OCI-LY3 (cell line): ENCODE measurements around the gene MXD1.

Experiments
- H2AFZ ChIP-seq: fragments of 200-600, 300-600 bp; shearing (Covaris generic); 2 replicates; pipeline ENCODE4 v1.6.0; 2014; ENCODE audit warnings: antibody characterized with exemption, low read depth, low read length
- H3K27ac ChIP-seq: fragments of 200-600, 300-600 bp; sonication (generic); 2 replicates; pipeline ENCODE4 v1.5.1; 2014; ENCODE audit warnings: mild to moderate bottlenecking, low read length, moderate library complexity, mixed read lengths
- H3K27me3 ChIP-seq: fragments of 200-600, 300-600 bp; sonication (generic); 2 replicates; pipeline ENCODE4 v1.6.1; 2014; ENCODE audit warnings: low read depth, low read length, mixed read lengths
- H3K36me3 ChIP-seq: fragments of 200-600, 300-600 bp; sonication (generic); replicated peaks from 2 replicates; pipeline ENCODE3; 2014; ENCODE audit warnings: low read depth, low read length, mixed read lengths
- H3K4me1 ChIP-seq: fragments of 300-600, 200-600 bp; sonication (generic); 2 replicates; pipeline ENCODE4 v1.6.1; 2014; ENCODE audit warnings: low read length, mixed read lengths
- H3K4me2 ChIP-seq: fragments of 200-600, 300-600 bp; sonication (generic); 2 replicates; pipeline ENCODE4 v1.6.1; 2014; ENCODE audit warnings: low read length, mixed read lengths
- H3K4me3 ChIP-seq: fragments of 300-600, 200-600 bp; sonication (generic); 2 replicates; pipeline ENCODE4 v1.5.1; 2014; ENCODE audit warnings: antibody characterized with exemption, mild to moderate bottlenecking, low read length, moderate library complexity
- H3K79me2 ChIP-seq: fragments of 300-600, 200-600 bp; shearing (Covaris generic); 2 replicates; pipeline ENCODE4 v1.6.1; 2014; ENCODE audit warnings: mild to moderate bottlenecking, low read length, mixed read lengths
- H3K9ac ChIP-seq: fragments of 300-600, 200-600 bp; shearing (Covaris generic); 2 replicates; pipeline ENCODE4 v1.6.0; 2014; ENCODE audit warnings: mild to moderate bottlenecking, low read length, moderate library complexity
- H3K9me3 ChIP-seq: fragments of 200-600, 300-600 bp; shearing (Covaris generic); 2 replicates; pipeline ENCODE4 v1.6.1; 2014; ENCODE audit warnings: low read length, mixed read lengths; ENCODE audit not compliant: insufficient read depth
- H4K20me1 ChIP-seq: fragments of 200-600, 300-600 bp; sonication (generic); 2 replicates; pipeline ENCODE4 v1.6.1; 2016; ENCODE audit warnings: low read length, mixed read lengths; ENCODE audit not compliant: insufficient read depth
- EZH2phosphoT487 ChIP-seq: fragments of 200-600 bp; shearing (Covaris generic); IDR thresholded peaks from 2 replicates; pipeline ENCODE4 v1.6.1; 2018; ENCODE audit warnings: antibody characterized with exemption, mixed run types, low read depth
- TF ChIP-seq, protein P1 (sequence below): fragments of 200-600, 300-600 bp; sonication (generic); IDR thresholded peaks from 2 replicates; pipeline ENCODE4 v1.5.1; 2014; ENCODE audit warnings: antibody characterized with exemption, low read length, low read depth

The MXD1 gene

DNA sequence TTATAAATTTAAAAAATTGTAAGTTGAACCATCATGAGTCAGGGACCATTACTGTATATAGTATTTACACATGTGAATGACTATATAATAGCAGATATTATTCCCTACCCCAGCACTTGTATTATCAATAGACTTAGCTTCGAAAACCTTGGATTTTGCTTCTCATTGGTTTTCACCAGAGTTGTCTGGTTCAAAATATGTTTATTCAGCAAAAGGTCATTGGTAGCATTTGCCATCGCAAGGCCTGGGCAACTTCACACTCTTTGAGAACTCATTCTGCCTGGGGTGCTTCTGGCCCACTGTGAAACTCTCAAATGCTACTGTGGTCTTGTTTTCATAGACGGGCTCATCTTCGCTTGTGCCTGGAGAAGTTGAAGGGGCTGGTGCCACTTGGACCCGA, 20.1 kb downstream of the MXD1 start:
- H3K27ac ChIP-seq = no peak overlapping the region
- H3K4me3 ChIP-seq = no peak overlapping the region
- H3K9me3 ChIP-seq = no peaks in the 10 kb centered on the region
- no peaks in the 10 kb centered on the region for H3K79me2 ChIP-seq
- no peaks in the 10 kb centered on the region for H4K20me1 ChIP-seq
- no peaks in the 10 kb centered on the region for H3K27me3 ChIP-seq
- TF ChIP-seq EZH2phosphoT487 = no peak
- TF ChIP-seq, protein P1, sequence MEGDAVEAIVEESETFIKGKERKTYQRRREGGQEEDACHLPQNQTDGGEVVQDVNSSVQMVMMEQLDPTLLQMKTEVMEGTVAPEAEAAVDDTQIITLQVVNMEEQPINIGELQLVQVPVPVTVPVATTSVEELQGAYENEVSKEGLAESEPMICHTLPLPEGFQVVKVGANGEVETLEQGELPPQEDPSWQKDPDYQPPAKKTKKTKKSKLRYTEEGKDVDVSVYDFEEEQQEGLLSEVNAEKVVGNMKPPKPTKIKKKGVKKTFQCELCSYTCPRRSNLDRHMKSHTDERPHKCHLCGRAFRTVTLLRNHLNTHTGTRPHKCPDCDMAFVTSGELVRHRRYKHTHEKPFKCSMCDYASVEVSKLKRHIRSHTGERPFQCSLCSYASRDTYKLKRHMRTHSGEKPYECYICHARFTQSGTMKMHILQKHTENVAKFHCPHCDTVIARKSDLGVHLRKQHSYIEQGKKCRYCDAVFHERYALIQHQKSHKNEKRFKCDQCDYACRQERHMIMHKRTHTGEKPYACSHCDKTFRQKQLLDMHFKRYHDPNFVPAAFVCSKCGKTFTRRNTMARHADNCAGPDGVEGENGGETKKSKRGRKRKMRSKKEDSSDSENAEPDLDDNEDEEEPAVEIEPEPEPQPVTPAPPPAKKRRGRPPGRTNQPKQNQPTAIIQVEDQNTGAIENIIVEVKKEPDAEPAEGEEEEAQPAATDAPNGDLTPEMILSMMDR = no peak
- no peak overlapping the region for H2AFZ ChIP-seq
- no peak overlapping the region for H3K4me2 ChIP-seq
- no peaks in the 10 kb centered on the region for H3K36me3 ChIP-seq
- no peak overlapping the region for H3K9ac ChIP-seq
- peaks cover 20% of the 10 kb centered on the region for H3K4me1 ChIP-seq

DNA sequence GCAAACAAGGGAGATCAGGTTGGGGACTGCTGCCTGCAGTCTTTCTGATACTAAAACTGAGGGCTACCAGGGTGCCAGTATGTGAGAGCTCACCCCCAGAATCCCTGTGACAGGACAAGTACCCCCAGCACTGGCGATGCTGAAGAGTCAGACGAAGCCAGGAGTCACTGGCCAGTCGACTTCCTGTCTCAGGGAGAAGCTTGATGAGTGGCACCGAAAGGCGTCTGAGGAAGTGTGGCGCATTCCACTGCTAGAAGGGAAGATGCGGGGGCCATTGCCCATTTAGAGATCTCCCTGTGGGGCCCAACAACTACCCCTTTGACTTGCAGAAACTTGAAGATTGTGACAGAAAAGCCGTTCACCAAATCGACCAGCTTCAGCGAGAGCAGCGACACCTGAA, 22.0 kb downstream of the MXD1 start:
- H4K20me1 ChIP-seq = no peaks in the 10 kb centered on the region

DNA sequence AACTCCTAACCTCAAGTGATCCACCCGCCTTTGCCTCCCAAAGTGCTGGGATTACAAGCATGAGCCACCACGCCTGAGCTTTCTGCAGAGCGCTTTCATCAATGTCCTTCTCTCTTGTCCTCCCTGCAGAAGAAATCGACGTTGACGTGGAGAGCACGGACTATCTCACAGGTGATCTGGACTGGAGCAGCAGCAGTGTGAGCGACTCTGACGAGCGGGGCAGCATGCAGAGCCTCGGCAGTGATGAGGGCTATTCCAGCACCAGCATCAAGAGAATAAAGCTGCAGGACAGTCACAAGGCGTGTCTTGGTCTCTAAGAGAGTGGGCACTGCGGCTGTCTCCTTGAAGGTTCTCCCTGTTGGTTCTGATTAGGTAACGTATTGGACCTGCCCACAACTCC, 23.1 kb downstream of the MXD1 start:
- Histone ChIP-seq H4K20me1 (no peaks in the 10 kb centered on the region), H3K9me3 (no peaks in the 10 kb centered on the region), H3K27me3 (no peaks in the 10 kb centered on the region), H3K27ac (no peak overlapping the region), H3K9ac (no peak overlapping the region), H3K4me2 (no peak overlapping the region), H3K36me3 (no peaks in the 10 kb centered on the region), H3K4me1 (peaks cover 18% of the 10 kb centered on the region), H2AFZ (no peak overlapping the region), H3K79me2 (no peaks in the 10 kb centered on the region), H3K4me3 (no peak overlapping the region)
- TF ChIP-seq EZH2phosphoT487 = no peak
- TF ChIP-seq, protein P1 = no peak

More for the DNA sequence above, 22.0 kb downstream of the MXD1 start:
- peaks cover 20% of the 10 kb centered on the region for H3K4me1 ChIP-seq
- no peaks in the 10 kb centered on the region for H3K9me3 ChIP-seq
- H3K27ac ChIP-seq = no peak overlapping the region
- H3K36me3 ChIP-seq = no peaks in the 10 kb centered on the region
- no peaks in the 10 kb centered on the region for H3K27me3 ChIP-seq
- TF ChIP-seq EZH2phosphoT487 = no peak
- TF ChIP-seq, protein P1 = no peak
- H3K4me3 ChIP-seq = no peak overlapping the region
- no peaks in the 10 kb centered on the region for H3K79me2 ChIP-seq
- no peak overlapping the region for H2AFZ ChIP-seq
- H3K9ac ChIP-seq = no peak overlapping the region
- H3K4me2 ChIP-seq = no peak overlapping the region

DNA sequence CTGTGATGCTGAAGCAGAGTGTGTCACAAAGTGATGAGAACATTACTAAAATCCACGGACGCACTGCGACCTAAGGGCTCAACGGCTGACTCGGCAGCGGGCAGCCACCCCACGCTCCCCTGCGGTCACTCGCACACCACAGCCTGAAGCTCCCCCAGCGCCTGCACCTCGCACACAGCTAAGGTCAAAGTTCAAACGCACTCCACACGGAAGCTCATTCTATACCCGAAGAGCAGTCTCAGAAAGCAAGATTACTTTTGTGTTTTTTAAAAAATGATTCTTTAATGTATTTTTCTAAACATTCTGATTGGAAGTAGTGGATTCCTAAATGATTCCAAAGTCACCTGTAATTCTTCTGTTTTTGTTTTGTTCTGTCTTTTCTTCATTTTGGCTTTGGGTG, 24.8 kb downstream of the MXD1 start:
- TF ChIP-seq, protein P1 = no peak
- no peaks in the 10 kb centered on the region for H3K9me3 ChIP-seq
- no peaks in the 10 kb centered on the region for H4K20me1 ChIP-seq
- H3K4me1 ChIP-seq = peaks cover 1% of the 10 kb centered on the region
- H3K9ac ChIP-seq = no peak overlapping the region
- no peak overlapping the region for H2AFZ ChIP-seq
- no peaks in the 10 kb centered on the region for H3K27me3 ChIP-seq
- no peak overlapping the region for H3K4me2 ChIP-seq
- H3K36me3 ChIP-seq = no peaks in the 10 kb centered on the region
- no peak overlapping the region for H3K27ac ChIP-seq
- no peaks in the 10 kb centered on the region for H3K79me2 ChIP-seq
- no peak overlapping the region for H3K4me3 ChIP-seq
